Endothelial cell of umbilical vein (primary cell): ENCODE results near the gene RIMS3.

Experiments
- CTCF ChIP-seq, 2 donors: IDR thresholded peaks; 1 replicate in 1 of 2; 2 replicates in 1 of 2; pipeline ENCODE4 v1.5.1; 2011; ENCODE audit warnings: low read length in 2 of 2, mild to moderate bottlenecking in 2 of 2, moderate library complexity in 2 of 2, control low read depth in 1 of 2, inconsistent platforms in 1 of 2, low read depth in 1 of 2; ENCODE audit not compliant: insufficient read depth in 1 of 2; ENCODE audit errors: extremely low read depth in 1 of 2
- EZH2 ChIP-seq: IDR thresholded peaks from 2 replicates; pipeline ENCODE4 v1.6.1; 2012; ENCODE audit warnings: borderline replicate concordance, low read depth, mild to moderate bottlenecking, moderate library complexity, low read length, inconsistent platforms; ENCODE audit not compliant: severe bottlenecking
- JUN ChIP-seq: IDR thresholded peaks from 2 replicates; pipeline ENCODE4 v1.6.1; 2011; ENCODE audit warnings: borderline replicate concordance, low read depth; ENCODE audit not compliant: insufficient read length, insufficient read depth
- MAX ChIP-seq: IDR thresholded peaks from 2 replicates; pipeline ENCODE4 v1.6.1; 2011; ENCODE audit not compliant: insufficient read depth, insufficient read length
- MYC ChIP-seq: IDR thresholded peaks from one replicate; pipeline ENCODE4 v1.6.1; 2011; ENCODE audit warnings: mild to moderate bottlenecking, low read depth, low read length
- POLR2A ChIP-seq: IDR thresholded peaks from 2 replicates; pipeline ENCODE4 v1.6.1; 2012; ENCODE audit warnings: low read depth, mild to moderate bottlenecking, control low read depth, low read length
- POLR2AphosphoS5 ChIP-seq: IDR thresholded peaks from 2 replicates; pipeline ENCODE4 v1.6.1; 2012; ENCODE audit warnings: low read depth, mild to moderate bottlenecking, control low read depth, low read length, moderate library complexity; ENCODE audit not compliant: insufficient read depth

DNA sequence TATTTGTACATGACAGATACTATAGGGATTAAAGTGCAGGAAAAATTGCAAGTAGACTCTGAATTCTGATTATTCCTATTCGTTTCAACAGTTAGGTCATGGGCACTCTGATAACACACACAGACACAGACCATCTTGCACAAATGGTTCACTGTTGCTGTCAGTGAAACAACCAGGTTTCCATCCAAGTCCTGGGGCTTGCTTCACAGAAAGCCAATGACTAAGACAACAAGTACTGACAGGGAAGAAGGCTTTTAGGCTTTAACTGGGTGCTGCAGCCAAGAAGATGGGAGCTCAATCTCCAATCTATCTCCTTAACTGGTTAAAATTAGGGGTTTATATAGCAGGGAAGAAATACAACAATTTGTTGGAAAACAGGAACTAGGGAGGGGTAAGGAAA lies 57.6 kb downstream of the RIMS3 start:
- no peak for TF ChIP-seq CTCF (IDR thresholded peaks at IDR 0.05; ENCODE audit: extremely low read depth in 1 of 2, insufficient read depth in 1 of 2, low read depth in 1 of 2, low read length in 2 of 2)
- TF ChIP-seq POLR2AphosphoS5 = no peak
- no peak for TF ChIP-seq MYC
- no peak for TF ChIP-seq POLR2A
- no peak for TF ChIP-seq JUN
- TF ChIP-seq MAX = no peak
- no peak for TF ChIP-seq EZH2
